SK-N-SH (cell line): ENCODE measurements around the gene CNDP2.

ENCODE experiments used
- CHD2 ChIP-seq: fragments of 150-350 bp; IDR thresholded peaks from 2 replicates; pipeline ENCODE4 v1.6.1; 2018; ENCODE audit warnings: low read length; ENCODE audit not compliant: partially characterized antibody
- ELF1 ChIP-seq: IDR thresholded peaks from 2 replicates; pipeline ENCODE4 v1.4.0; 2012
- EP300 ChIP-seq, 2 experiments: IDR thresholded peaks; 2 replicates each; pipeline versions ENCODE4 v1.4.0 to v1.6.1; 2012; ENCODE audit warnings: borderline replicate concordance in 1 of 2, low read depth in 1 of 2, low read length in 1 of 2
- JUND ChIP-seq: IDR thresholded peaks from 2 replicates; pipeline ENCODE4 v1.4.0; 2012
- SIN3A ChIP-seq: IDR thresholded peaks from 2 replicates; pipeline ENCODE4 v1.6.1; 2012; ENCODE audit warnings: low read depth, mild to moderate bottlenecking, low read length, moderate library complexity, borderline replicate concordance
- SMC3 ChIP-seq: IDR thresholded peaks from 2 replicates; pipeline ENCODE4 v1.6.1; 2012; ENCODE audit warnings: low read depth, low read length, improper control_type of control experiment
- TAF1 ChIP-seq: IDR thresholded peaks from 2 replicates; pipeline ENCODE4 v1.6.1; 2012; ENCODE audit warnings: low read depth, mild to moderate bottlenecking, low read length, moderate library complexity, borderline replicate concordance
- YY1 ChIP-seq: IDR thresholded peaks from 2 replicates; pipeline ENCODE4 v1.4.0; 2012; ENCODE audit warnings: low read depth, mild to moderate bottlenecking
- TF ChIP-seq, protein P1 (sequence below): fragments of 200-600 bp; sonication (generic); IDR thresholded peaks from 2 replicates; pipeline ENCODE4 v1.6.1; 2017; ENCODE audit warnings: antibody characterized with exemption, mild to moderate bottlenecking, moderate library complexity
- TF ChIP-seq, protein P2 (sequence below): IDR thresholded peaks from 2 replicates; pipeline ENCODE4 v1.4.0; 2012; ENCODE audit warnings: low read depth, borderline replicate concordance

DNA sequence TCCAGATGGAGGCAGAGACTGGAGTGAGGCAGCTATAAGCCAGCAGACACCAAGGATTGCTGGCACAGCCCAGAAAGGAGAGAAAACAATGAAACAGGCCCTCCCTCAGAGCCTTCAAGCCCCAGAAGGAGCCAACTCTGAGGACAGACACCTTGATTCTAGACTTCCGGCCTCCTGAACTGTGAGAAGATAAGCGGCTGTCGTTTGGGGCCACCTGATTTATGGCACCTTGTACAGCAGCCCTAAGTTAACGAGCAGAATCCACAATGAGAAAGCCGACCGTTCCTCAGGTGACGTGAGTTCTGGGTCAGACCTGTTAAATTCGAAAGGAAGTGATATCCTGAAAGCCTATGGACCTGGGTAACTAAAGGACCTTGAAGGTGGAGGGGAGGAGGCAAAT is 7.3 kb upstream of the CNDP2 start:
- TF ChIP-seq, protein P1, sequence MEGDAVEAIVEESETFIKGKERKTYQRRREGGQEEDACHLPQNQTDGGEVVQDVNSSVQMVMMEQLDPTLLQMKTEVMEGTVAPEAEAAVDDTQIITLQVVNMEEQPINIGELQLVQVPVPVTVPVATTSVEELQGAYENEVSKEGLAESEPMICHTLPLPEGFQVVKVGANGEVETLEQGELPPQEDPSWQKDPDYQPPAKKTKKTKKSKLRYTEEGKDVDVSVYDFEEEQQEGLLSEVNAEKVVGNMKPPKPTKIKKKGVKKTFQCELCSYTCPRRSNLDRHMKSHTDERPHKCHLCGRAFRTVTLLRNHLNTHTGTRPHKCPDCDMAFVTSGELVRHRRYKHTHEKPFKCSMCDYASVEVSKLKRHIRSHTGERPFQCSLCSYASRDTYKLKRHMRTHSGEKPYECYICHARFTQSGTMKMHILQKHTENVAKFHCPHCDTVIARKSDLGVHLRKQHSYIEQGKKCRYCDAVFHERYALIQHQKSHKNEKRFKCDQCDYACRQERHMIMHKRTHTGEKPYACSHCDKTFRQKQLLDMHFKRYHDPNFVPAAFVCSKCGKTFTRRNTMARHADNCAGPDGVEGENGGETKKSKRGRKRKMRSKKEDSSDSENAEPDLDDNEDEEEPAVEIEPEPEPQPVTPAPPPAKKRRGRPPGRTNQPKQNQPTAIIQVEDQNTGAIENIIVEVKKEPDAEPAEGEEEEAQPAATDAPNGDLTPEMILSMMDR: no peak
- no peak for TF ChIP-seq TAF1
- TF ChIP-seq ELF1: no peak
- TF ChIP-seq YY1: no peak
- TF ChIP-seq CHD2: no peak
- TF ChIP-seq JUND: no peak
- TF ChIP-seq SMC3: no peak
- no peak for TF ChIP-seq SIN3A
- TF ChIP-seq, protein P2, sequence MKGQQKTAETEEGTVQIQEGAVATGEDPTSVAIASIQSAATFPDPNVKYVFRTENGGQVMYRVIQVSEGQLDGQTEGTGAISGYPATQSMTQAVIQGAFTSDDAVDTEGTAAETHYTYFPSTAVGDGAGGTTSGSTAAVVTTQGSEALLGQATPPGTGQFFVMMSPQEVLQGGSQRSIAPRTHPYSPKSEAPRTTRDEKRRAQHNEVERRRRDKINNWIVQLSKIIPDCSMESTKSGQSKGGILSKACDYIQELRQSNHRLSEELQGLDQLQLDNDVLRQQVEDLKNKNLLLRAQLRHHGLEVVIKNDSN: no peak
- TF ChIP-seq EP300 (IDR thresholded peaks at IDR 0.05; ENCODE audit: borderline replicate concordance in 1 of 2, low read depth in 1 of 2, low read length in 1 of 2): no peak
